A549 (cell line): ENCODE measurements around the gene SALL1.

Experiments
- MAFK ChIP-seq: fragments of 450-650 bp; IDR thresholded peaks from 2 replicates; pipeline ENCODE4 v1.6.1; 2014; ENCODE audit not compliant: partially characterized antibody
- NR3C1 ChIP-seq: fragments of >200 bp; sonication (Bioruptor Twin); formaldehyde crosslinking; IDR thresholded peaks from 3 replicates; pipeline ENCODE4 v1.6.1; 2017
- POLR2A ChIP-seq: IDR thresholded peaks from 2 replicates; pipeline ENCODE4 v1.6.1; 2012; ENCODE audit warnings: mild to moderate bottlenecking, low read length
- RCOR1 ChIP-seq: fragments of 150-350 bp; IDR thresholded peaks from 2 replicates; pipeline ENCODE4 v1.6.1; 2014; ENCODE audit warnings: antibody characterized with exemption, low read length, low read depth
- RFX5 ChIP-seq: fragments of 450-650 bp; IDR thresholded peaks from 2 replicates; pipeline ENCODE4 v1.7.1; 2014; ENCODE audit warnings: antibody characterized with exemption, mild to moderate bottlenecking, moderate library complexity
- TF ChIP-seq, protein P1 (sequence below): fragments of 200-600 bp; sonication (generic); IDR thresholded peaks from 2 replicates; pipeline ENCODE4 v1.6.1; 2016; ENCODE audit warnings: antibody characterized with exemption, mild to moderate bottlenecking, moderate library complexity
- TF ChIP-seq, protein P2 (sequence below): fragments of >200 bp; sonication (Bioruptor Twin); formaldehyde crosslinking; IDR thresholded peaks from 3 replicates; pipeline ENCODE4 v1.5.1; 2016
- TF ChIP-seq, protein P3 (sequence below): fragments of 450-650 bp; IDR thresholded peaks from 2 replicates; pipeline ENCODE4 v1.6.1; 2014; ENCODE audit warnings: antibody characterized with exemption

DNA sequence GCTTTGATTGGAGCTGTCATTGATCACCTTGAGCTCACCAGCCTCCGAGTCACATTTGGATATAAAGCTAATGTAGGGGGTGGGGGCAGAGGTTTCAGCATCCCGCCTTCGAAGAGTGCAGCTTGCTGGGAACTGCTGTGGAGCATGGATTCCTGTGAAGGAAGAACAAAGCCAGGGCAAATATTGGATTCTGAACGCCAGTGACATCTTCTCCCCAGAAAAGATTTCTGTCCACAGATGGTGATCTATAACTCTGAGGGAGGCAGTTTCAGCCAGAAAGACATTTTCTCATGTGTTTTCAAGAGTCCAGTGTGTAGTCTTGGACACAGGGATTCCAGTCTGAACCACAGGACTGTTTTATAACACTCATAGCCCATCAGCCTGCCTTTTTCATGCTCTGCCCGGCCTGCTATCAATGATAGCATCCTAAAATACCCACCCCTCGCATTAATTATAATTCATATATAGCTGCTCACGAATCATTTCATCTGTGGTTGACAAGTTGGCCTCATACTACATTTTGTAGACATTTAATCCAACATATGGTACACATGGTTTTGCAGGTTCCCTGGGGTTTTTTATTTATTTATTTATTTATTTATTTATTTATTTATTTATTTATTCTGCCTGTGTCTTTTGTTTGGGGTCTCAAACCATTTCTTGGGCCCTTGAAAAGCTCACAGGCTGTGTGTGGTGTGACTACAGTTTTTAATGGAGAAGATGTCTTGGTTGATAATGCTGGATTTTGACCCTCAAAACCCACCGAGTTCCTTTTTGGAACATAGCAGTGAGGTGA is 47.1 kb upstream of the SALL1 start:
- TF ChIP-seq RCOR1: no peak
- TF ChIP-seq, protein P1, sequence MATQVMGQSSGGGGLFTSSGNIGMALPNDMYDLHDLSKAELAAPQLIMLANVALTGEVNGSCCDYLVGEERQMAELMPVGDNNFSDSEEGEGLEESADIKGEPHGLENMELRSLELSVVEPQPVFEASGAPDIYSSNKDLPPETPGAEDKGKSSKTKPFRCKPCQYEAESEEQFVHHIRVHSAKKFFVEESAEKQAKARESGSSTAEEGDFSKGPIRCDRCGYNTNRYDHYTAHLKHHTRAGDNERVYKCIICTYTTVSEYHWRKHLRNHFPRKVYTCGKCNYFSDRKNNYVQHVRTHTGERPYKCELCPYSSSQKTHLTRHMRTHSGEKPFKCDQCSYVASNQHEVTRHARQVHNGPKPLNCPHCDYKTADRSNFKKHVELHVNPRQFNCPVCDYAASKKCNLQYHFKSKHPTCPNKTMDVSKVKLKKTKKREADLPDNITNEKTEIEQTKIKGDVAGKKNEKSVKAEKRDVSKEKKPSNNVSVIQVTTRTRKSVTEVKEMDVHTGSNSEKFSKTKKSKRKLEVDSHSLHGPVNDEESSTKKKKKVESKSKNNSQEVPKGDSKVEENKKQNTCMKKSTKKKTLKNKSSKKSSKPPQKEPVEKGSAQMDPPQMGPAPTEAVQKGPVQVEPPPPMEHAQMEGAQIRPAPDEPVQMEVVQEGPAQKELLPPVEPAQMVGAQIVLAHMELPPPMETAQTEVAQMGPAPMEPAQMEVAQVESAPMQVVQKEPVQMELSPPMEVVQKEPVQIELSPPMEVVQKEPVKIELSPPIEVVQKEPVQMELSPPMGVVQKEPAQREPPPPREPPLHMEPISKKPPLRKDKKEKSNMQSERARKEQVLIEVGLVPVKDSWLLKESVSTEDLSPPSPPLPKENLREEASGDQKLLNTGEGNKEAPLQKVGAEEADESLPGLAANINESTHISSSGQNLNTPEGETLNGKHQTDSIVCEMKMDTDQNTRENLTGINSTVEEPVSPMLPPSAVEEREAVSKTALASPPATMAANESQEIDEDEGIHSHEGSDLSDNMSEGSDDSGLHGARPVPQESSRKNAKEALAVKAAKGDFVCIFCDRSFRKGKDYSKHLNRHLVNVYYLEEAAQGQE: no peak
- TF ChIP-seq MAFK: no peak
- TF ChIP-seq POLR2A: no peak
- TF ChIP-seq NR3C1: no peak
- no peak for TF ChIP-seq RFX5
- TF ChIP-seq, protein P2, sequence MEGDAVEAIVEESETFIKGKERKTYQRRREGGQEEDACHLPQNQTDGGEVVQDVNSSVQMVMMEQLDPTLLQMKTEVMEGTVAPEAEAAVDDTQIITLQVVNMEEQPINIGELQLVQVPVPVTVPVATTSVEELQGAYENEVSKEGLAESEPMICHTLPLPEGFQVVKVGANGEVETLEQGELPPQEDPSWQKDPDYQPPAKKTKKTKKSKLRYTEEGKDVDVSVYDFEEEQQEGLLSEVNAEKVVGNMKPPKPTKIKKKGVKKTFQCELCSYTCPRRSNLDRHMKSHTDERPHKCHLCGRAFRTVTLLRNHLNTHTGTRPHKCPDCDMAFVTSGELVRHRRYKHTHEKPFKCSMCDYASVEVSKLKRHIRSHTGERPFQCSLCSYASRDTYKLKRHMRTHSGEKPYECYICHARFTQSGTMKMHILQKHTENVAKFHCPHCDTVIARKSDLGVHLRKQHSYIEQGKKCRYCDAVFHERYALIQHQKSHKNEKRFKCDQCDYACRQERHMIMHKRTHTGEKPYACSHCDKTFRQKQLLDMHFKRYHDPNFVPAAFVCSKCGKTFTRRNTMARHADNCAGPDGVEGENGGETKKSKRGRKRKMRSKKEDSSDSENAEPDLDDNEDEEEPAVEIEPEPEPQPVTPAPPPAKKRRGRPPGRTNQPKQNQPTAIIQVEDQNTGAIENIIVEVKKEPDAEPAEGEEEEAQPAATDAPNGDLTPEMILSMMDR: no peak
- TF ChIP-seq, protein P3, sequence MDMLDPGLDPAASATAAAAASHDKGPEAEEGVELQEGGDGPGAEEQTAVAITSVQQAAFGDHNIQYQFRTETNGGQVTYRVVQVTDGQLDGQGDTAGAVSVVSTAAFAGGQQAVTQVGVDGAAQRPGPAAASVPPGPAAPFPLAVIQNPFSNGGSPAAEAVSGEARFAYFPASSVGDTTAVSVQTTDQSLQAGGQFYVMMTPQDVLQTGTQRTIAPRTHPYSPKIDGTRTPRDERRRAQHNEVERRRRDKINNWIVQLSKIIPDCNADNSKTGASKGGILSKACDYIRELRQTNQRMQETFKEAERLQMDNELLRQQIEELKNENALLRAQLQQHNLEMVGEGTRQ: no peak
